GM23338 (cell line): ENCODE data around the gene CYS1. TPM values are rescaled to one million over a fixed set of nuclear protein-coding genes. Genes with fewer than 3 reads are reported as not detected.

Experiments
- EZH2 ChIP-seq: fragments of 200-600 bp; sonication (generic); IDR thresholded peaks from one replicate; pipeline ENCODE4 v1.8.0; 2017; ENCODE audit warnings: antibody characterized with exemption, mild to moderate bottlenecking, low read depth; ENCODE audit not compliant: unreplicated experiment
- EZH2phosphoT487 ChIP-seq: fragments of 200-600 bp; sonication (generic); IDR thresholded peaks from one replicate; pipeline ENCODE4 v1.8.1; 2018; ENCODE audit warnings: antibody characterized with exemption; ENCODE audit not compliant: unreplicated experiment
- NANOG ChIP-seq: IDR thresholded peaks from 2 replicates; pipeline ENCODE4 v1.6.1; 2016; ENCODE audit warnings: antibody characterized with exemption, borderline replicate concordance
- STAT1 ChIP-seq: IDR thresholded peaks from one replicate; pipeline ENCODE4 v1.6.1; 2016; ENCODE audit warnings: antibody characterized with exemption; ENCODE audit not compliant: unreplicated experiment
- ZNF114 ChIP-seq: fragments of 250-450 bp; sonication (Bioruptor Pico); IDR thresholded peaks from 2 replicates; pipeline ENCODE4 v1.5.0; 2020; ENCODE audit warnings: mild to moderate bottlenecking, moderate library complexity
- ZNF331 ChIP-seq: fragments of 250-450 bp; sonication (Bioruptor Pico); IDR thresholded peaks from 2 replicates; pipeline ENCODE4 v1.5.0; 2020; ENCODE audit warnings: low read depth, mild to moderate bottlenecking, moderate library complexity
- ZNF462 ChIP-seq: fragments of 250-450 bp; sonication (Bioruptor Pico); IDR thresholded peaks from 2 replicates; pipeline ENCODE4 v1.5.0; 2020; ENCODE audit warnings: mild to moderate bottlenecking, moderate library complexity
- polyA plus RNA-seq: library from polyadenylated mRNA; unstranded; fragments of >200 nt; fragmentation: Nextera tagmentation; extraction: Ambion mirVana; gene quantifications from 2 replicates; pipeline ENCODE4 v1.2.1, GENCODE V29; 2016
- small RNA-seq: library from RNA; depleted of rRNA; stranded (forward); fragments of <200 nt; gene quantifications from one replicate; pipeline ENCODE3, GENCODE V24; 2014; ENCODE audit warnings: low replicate concordance
- total RNA-seq: library from RNA; depleted of rRNA; stranded (reverse); fragments of >200 nt; shearing (Covaris generic); gene quantifications from 2 replicates; pipeline ENCODE4 v1.2.3, GENCODE V29; 2014; rRNA removed
- TF ChIP-seq, protein P1 (sequence below), 2 experiments: fragments of 200-600 bp in 1 of 2; sonication (generic) in 1 of 2; conservative IDR thresholded peaks; 2 replicates each; pipeline versions ENCODE4 v1.5.1 to v1.6.1; 2016 to 2017; ENCODE audit warnings: antibody characterized with exemption in 2 of 2, low read depth in 2 of 2, mild to moderate bottlenecking in 2 of 2, moderate library complexity in 1 of 2
- TF ChIP-seq, protein P2 (sequence below): IDR thresholded peaks from 2 replicates; pipeline ENCODE4 v1.6.1; 2016; ENCODE audit warnings: antibody characterized with exemption

CYS1 gene
- total and polyA plus RNA-seq, 2 experiments from 2014 or later: 0.31 to 0.32 TPM

DNA sequence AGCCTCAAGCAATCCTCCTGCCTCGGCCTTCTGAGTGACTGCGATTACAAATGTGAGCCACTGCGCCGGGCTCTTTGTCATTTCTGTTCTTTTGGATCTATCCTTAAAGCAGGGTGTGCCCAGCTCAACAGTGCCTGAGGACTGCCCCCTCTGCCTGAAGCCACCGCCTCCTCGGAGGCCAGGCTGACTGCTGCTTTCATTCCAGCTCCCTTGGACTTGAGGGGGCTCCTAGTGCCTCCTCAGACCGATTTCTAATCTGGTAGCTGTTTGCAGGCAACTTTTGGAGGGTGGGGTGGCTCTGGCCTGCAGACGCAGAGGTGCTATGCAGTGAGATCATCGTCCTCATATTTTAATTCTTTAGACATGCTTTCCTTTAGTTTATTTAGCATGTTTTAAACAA lies 72.8 kb downstream of the CYS1 start (continued):
- TF ChIP-seq ZNF462 (CRISPR knock-in tag) (no peak), ZNF331 (no peak), NANOG (no peak), EZH2 (no peak), EZH2phosphoT487 (no peak), ZNF114 (CRISPR knock-in tag) (no peak), STAT1 (no peak)
- TF ChIP-seq, protein P1, sequence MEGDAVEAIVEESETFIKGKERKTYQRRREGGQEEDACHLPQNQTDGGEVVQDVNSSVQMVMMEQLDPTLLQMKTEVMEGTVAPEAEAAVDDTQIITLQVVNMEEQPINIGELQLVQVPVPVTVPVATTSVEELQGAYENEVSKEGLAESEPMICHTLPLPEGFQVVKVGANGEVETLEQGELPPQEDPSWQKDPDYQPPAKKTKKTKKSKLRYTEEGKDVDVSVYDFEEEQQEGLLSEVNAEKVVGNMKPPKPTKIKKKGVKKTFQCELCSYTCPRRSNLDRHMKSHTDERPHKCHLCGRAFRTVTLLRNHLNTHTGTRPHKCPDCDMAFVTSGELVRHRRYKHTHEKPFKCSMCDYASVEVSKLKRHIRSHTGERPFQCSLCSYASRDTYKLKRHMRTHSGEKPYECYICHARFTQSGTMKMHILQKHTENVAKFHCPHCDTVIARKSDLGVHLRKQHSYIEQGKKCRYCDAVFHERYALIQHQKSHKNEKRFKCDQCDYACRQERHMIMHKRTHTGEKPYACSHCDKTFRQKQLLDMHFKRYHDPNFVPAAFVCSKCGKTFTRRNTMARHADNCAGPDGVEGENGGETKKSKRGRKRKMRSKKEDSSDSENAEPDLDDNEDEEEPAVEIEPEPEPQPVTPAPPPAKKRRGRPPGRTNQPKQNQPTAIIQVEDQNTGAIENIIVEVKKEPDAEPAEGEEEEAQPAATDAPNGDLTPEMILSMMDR (conservative IDR thresholded peaks at IDR 0.05; ENCODE audit: low read depth in 2 of 2): no peak
- TF ChIP-seq, protein P2, sequence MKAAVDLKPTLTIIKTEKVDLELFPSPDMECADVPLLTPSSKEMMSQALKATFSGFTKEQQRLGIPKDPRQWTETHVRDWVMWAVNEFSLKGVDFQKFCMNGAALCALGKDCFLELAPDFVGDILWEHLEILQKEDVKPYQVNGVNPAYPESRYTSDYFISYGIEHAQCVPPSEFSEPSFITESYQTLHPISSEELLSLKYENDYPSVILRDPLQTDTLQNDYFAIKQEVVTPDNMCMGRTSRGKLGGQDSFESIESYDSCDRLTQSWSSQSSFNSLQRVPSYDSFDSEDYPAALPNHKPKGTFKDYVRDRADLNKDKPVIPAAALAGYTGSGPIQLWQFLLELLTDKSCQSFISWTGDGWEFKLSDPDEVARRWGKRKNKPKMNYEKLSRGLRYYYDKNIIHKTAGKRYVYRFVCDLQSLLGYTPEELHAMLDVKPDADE: no peak

Small RNA genes within 50 kb of the gene (small RNA-seq; reads per million reads assigned to genes)
- not detected for gene RF00568

Other genes with a start within 250 kb of the CYS1 start
- gene TAF1B, start 236.9 kb downstream of the CYS1 start, total RNA-seq: 17.1 and 28.9 TPM in 2 replicates
- gene TAF1B, start 236.9 kb downstream of the CYS1 start, polyA plus RNA-seq: 22.2 and 24.6 TPM in 2 replicates
- gene GRHL1, start 128.7 kb downstream of the CYS1 start, total RNA-seq: 2.5 and 4.2 TPM in 2 replicates
- gene GRHL1, start 128.7 kb downstream of the CYS1 start, polyA plus RNA-seq: 2.8 and 2.9 TPM in 2 replicates
- 5.1 and 5.6 TPM in 2 replicates for gene KLF11, start 36.9 kb downstream of the CYS1 start, total RNA-seq
- 1.4 and 1.6 TPM in 2 replicates for gene KLF11, start 36.9 kb downstream of the CYS1 start, polyA plus RNA-seq
- gene RRM2, start 42.3 kb upstream of the CYS1 start, total RNA-seq: 118 and 119 TPM in 2 replicates
- 84.3 and 108 TPM in 2 replicates for gene RRM2, start 42.3 kb upstream of the CYS1 start, polyA plus RNA-seq
- 14.8 and 25.4 TPM in 2 replicates for gene HPCAL1, start 222.5 kb upstream of the CYS1 start, total RNA-seq
- 8.3 and 9.7 TPM in 2 replicates for gene HPCAL1, start 222.5 kb upstream of the CYS1 start, polyA plus RNA-seq